Retinal pigment epithelial cell (primary cell): ENCODE data around the gene SLX4.

ENCODE experiments used
- DNase-seq: peaks from one replicate; pipeline ENCODE4 v3.0.0-alpha.2; 2010; ENCODE audit warnings: low read depth
- H3K4me3 ChIP-seq: 2 replicates; pipeline ENCODE4 v1.5.1; 2011; ENCODE audit warnings: mild to moderate bottlenecking, low read length, control low read depth, moderate library complexity
- TF ChIP-seq, protein P1 (sequence below): conservative IDR thresholded peaks from 2 replicates; pipeline ENCODE4 v1.5.1; 2011; ENCODE audit warnings: low read depth, low read length, control low read depth, inconsistent platforms

SLX4 gene

DNA sequence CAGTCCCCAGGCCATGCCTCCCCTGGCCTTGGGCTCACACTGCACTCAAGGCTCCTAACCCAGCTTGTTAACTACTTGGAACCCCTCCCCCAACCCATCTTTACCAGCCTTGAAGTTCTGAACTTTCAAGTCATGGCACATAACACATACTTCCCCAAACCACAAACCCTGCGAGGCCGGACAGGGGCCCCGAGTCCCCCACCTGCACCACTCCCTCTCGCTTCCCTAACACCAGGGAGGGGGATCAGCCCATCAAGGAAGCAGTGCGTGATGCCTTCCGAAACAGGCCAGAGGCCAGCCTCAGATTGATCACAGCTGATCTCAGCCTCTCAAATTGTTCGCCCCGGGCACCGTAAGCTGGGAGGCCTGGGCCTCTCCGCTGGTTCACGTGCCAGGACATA, 31.2 kb downstream of the SLX4 start:
- TF ChIP-seq, protein P1, sequence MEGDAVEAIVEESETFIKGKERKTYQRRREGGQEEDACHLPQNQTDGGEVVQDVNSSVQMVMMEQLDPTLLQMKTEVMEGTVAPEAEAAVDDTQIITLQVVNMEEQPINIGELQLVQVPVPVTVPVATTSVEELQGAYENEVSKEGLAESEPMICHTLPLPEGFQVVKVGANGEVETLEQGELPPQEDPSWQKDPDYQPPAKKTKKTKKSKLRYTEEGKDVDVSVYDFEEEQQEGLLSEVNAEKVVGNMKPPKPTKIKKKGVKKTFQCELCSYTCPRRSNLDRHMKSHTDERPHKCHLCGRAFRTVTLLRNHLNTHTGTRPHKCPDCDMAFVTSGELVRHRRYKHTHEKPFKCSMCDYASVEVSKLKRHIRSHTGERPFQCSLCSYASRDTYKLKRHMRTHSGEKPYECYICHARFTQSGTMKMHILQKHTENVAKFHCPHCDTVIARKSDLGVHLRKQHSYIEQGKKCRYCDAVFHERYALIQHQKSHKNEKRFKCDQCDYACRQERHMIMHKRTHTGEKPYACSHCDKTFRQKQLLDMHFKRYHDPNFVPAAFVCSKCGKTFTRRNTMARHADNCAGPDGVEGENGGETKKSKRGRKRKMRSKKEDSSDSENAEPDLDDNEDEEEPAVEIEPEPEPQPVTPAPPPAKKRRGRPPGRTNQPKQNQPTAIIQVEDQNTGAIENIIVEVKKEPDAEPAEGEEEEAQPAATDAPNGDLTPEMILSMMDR, result no peak
- DNase-seq, result no peak
- no peak overlapping the region for H3K4me3 ChIP-seq

DNA sequence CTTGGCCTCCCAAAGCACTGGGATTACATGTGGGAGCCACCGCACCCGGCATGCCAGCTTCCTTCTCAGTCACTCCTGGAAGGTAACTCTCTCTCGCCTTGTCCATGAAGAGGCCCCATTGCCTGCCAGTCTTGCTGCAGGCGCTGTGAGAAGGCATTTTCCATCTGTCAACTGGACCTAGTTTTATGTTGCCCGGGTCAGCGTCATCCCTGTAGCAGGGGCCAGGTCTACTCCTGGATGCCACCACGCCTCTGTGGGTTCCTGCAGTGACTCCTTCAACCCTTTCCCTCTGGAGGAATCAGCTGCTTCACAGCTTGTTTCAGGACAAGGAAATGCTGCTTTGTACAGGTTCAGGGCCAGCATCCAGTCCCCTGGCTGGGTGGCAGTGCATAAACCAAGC, 31.6 kb downstream of the SLX4 start:
- H3K4me3 ChIP-seq, result no peak overlapping the region
- TF ChIP-seq, protein P1, result no peak
- no peak for DNase-seq

DNA sequence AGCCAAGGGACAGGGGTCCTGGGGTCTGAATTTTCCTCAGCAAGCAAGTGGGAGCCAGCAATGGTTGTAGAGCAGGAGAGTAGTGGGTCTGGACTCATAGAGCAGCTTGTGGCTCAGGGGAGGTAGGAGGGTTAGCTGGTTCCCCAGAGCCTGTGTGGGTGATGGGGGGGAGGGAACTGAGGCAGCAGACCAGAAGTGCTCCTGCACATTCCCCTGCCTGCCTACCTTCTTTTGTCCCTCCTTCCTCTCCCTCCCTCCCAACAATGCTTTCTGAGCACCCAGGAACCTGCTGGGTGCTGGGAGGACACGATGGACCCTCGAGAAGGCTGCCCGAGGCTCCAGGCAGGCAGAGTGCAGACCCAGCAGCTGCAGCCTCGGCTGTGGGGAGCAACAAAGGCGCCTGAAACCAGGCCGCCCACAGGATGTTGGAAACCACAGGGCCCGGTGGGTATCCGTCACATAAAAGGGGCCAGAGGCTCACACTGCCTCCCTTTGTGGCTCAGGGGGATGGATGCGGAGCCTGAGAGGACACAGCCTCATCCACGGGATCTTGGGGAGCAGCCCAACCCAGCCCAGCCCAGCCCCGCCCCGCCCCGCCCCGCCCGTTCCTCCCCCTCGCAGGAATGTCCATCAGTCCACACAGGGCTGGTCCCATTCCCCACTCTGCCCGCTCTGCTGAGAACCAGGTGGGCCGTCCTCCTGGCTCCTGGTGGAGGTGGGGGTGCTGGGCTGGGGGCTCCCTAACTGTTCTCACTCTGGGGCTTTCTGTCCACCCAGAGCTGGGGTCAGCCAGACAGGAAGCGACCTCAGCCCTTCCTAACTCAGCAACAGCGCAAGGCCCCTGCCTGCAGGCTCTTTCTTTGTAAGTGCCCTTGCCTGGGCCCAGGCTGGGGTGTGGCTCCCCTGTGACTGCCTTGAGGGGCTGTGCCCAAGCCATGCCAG, 32.5 kb downstream of the SLX4 start:
- no peak for DNase-seq
- no peak overlapping the region for H3K4me3 ChIP-seq
- TF ChIP-seq, protein P1, result no peak

DNA sequence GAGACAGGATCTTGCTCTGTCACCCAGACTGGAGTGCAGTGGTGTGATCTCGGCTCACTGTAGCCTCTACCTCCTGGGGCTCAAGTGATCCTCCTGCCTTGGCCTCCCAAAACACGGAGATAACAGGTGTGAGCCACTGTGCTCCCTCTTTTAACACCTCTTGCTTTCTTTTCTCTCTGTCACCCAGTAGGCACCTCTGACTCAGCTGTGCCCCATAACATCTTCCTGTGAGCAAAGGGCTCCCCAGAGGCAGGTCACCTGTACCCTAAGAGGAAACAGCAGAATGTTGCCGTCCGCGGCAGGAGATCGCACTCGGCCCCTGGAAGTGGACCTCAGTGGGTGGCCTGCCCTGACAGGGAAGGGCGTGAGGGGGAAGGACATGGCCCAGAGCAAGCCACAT, 33.3 kb downstream of the SLX4 start:
- TF ChIP-seq, protein P1, result no peak
- no peak overlapping the region for H3K4me3 ChIP-seq
- no peak for DNase-seq

DNA sequence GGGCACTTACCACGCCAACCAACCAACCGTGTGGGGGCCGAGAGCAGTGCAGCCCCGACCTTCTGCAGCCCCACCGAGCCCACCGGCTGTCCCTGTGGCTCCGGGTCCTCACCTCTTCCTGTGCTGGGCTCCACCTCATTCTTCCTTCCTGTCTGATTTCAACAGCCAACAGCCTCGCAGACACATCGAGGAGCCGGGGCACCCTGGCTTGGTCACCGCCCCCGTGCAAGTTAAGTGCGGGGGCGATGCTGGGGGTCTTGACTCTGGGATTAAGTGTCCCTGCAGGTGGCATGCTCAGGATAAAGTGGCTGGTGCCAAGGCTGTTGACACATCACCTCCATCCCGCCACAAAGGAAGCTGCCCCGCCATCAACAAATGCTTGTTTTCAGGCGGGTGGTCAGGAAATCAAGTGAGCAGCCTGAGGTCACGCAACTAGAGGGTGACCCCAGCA, 34.1 kb downstream of the SLX4 start, which contains the start of gene NLRC3:
NLRC3 (minus strand) TSS at position 102 of the 451 bp plus-strand sequence. CDS start 12,367 bp downstream, outside the sequence.
- no peak for DNase-seq
- H3K4me3 ChIP-seq, result no peak within 1 kb of the TSS
- TF ChIP-seq, protein P1, result no peak

DNA sequence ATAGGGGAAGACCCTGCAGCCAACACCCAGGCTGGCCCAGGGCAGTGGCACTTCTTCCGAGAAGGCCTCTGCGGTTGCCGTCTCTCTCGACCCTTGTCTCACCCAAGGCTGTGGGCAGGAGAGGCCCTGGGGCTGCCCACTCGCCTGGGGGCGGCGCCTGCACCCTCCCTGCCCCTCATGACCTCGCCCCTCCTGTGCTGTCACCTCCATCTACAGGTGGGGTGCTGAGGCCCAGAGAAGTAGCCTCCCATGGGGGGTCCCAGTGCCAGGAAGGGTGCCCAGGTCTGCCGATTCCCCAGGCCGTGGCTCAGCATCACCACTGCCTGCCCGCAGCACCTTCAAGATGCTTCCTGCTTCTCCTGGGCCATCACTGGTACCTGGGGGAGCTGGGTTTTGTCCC, 35.2 kb downstream of the SLX4 start:
- H3K4me3 ChIP-seq, result no peak overlapping the region
- no peak for DNase-seq
- TF ChIP-seq, protein P1, result no peak

DNA sequence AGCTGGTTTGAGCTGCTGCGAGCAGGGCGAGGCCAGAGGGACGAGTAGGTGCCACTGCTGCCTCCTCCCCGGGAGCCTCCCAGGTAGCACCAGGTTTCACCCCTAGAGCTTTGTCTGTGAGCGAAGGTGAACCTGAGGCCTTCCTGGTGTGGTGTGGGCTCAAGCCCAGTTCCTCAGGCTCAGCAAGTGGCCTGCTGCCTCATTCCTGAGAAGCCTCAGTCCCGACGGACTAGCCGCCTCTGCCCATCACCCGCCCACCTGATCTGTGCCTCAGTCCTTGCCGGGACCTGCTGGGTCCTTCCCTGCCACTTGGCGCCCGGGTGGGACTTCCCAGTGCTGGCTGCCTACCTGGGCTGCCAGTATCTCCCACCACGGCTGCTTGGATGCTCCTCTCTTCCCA, 35.9 kb downstream of the SLX4 start:
- no peak overlapping the region for H3K4me3 ChIP-seq
- TF ChIP-seq, protein P1, result no peak
- DNase-seq, result no peak
